Stimulated activated CD8-positive, alpha-beta memory T cell treated with anti-CD3 and anti-CD28 coated beads, Interleukin-2, amount 100 ng/mL, for 1 hour (primary cell): ENCODE results near the gene INF2.
A peak's percentile ranks its signal among the peaks of the same experiment; 100 is the strongest.

ENCODE experiments used
- DNase-seq, 2 donors: peaks; one replicate each; pipeline ENCODE4 v3.0.0-alpha.2; 2020; ENCODE audit warnings: low read depth in 2 of 2

INF2 gene

DNA sequence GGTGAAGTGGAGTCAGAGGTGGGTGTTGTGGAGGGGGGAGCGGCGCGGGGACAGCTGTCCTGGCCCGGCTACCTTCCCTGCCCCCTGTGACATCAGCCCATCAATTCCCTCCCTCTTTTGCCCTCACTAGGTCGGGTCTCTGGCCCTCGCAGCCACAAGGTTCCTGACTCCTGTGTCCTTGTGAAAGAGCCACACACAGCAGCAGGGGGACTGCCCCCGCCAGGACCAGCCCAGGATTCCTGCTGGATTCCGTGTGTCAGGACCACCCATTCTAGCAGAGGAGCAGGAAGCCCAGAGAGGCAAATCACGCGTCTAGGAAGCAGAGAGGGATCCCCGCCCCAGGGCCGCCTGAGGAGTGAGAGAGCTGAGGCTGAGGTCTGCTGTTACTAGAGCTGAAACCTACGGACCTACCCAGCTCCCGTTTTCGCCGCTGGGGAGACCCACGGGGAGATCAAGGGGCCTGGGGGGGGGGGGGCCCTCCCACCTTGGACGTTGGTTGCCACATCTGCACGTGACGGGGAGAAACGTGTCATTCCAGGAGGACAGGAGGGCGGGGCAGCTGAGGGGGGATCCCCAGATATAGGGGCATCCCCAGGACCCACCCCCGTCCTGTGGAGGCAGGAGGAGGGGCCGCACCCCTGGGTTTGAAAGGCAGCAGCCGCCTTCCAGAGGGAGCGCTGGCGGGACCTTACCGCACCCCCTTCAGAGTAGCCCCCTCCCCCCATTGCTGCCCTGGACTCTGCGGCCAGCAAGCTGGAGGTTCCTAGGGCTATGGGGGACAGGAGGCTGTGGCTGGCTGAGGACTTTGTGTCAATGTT lies 12.5 kb upstream of the INF2 start:
- DNase-seq: no peak

DNA sequence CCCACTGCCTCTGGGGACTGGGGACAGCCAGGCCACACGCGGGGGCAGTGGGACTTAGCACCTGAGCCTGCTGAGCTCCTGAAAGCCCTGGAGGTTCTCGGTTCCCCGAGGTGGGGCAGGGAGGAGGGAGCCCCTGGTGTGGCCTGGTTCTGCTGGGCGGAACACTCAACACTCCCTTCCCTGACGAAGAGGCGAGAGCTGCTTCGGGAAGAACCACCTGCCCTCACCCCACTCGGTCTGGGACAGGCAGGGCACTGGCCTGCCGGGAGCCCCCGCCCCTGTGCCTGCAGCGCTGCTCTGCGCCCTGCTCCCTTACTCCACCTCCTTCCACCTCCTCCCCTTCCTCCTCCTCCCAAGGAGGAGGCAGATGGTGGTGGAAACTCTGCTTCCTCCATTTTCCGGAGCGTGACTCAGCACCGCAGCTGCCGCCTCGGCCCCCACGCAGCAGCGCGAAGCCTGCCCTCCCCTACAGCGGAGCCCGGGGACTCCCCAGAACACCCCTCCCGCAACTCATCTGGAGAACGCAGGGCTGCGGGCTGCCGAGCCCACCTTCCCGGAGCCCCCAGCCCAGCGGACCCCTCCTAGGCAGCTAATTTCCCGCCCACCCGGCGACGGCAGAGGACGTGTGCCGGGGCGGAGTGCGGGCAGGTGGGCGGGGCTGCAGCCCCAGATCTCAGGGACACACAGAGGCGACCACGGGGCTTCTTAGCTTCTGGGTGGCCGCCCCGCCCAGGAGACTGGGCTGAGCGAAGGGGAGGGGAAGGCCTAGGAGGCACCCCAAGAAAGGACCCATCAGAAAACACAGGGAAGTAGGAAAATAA lies 11.7 kb upstream of the INF2 start:
- peak in 1 of 2 donors; percentile 62 for DNase-seq

GRCh38 chr14:104678346-104678745 lies 11.1 kb upstream of the INF2 start:
- no peak for DNase-seq

- no peak for DNase-seq
These were observed 10.3 kb upstream of the INF2 start for GRCh38 chr14:104678901-104679705.

GRCh38 chr14:104680056-104680805 lies 9.2 kb upstream of the INF2 start:
- DNase-seq: no peak

- DNase-seq: no peak
These were observed 8.4 kb upstream of the INF2 start for GRCh38 chr14:104680806-104681688.

DNA sequence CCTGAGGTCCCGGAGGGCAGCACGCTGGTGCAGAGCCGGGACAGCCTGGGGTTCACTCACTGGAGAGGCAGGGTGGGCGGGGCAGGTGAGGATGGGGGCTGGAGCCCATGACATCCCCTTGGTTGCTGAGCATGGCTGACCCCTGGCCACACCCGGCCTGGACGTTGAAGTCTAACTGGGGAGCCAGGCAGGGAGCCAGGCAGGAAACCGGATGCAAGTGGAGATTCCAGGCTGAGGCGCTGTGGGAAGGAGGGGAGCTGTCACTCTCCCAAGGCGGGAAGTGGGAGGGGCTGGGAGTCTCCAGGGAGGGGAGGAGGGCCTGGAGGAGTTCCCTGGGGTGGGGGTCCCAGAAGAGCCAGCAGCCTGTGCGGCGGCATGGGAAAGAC lies 7.7 kb upstream of the INF2 start:
- no peak for DNase-seq

- no peak for DNase-seq
These were observed 7.3 kb upstream of the INF2 start for GRCh38 chr14:104682107-104682593.

- no peak for DNase-seq
These were observed 5.6 kb upstream of the INF2 start for GRCh38 chr14:104683653-104684448.

DNA sequence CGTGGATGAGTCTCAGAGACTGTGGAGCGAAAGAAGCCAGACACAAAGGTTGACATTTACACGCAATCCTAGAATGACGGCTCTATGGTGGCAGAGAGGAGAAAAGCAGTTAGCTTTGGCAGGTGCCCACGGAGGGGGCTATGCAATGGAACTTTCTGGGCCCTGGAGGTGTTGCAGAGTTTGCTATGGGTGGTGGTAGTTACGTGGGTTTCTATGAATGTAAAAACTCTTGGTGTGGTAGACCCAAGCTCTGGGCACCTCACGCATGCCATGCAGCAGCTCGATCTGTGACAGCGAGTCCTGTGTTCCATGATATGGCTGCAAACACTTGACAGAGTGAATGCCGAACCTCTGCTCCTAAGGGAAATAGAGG lies 5.0 kb upstream of the INF2 start:
- no peak for DNase-seq

- no peak for DNase-seq
These were observed 4.0 kb upstream of the INF2 start for GRCh38 chr14:104685216-104685997.

GRCh38 chr14:104685998-104686610 lies 3.3 kb upstream of the INF2 start:
- DNase-seq: no peak

DNA sequence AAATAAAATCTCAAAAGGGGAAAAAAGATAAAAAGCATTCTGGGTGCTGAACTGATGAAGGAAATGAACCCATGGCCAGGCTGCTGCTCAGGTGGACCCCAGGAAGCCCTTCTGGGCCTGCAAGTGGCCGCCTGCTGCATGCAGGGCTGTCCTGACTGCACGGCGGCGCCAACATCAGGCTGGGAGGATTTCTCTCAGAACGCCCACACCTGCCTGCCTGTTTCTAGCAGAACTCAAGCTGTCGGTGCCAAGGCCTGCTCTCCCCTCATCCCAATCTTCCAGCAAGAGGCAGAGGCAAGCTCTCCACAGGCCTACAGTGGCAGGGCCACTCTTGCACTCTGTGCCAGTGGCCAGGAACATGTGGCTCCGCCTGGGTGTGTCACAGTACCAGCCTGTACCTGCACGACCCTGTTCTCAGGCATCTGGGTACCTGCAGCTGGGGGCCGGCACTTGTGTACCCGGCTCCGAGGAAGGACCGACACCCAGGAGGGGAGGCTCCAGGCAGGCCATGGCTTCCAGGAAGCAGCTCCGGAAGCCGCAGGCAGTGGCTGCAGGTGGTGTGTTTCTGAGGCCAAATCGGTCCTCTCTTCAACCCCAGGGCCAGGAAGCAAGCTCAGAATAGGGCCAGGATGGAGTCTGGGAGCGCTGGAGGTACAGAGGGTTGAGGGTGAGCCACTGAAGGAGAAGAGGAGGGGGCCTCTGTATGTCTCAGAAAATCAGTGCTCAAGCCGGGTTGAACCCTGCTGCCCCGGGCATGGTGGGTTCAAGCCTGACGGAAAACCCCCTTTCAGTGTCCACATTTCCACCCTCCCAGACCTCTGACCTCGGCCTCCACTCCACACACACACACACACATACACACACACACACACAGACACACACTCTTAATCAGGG lies 2.5 kb upstream of the INF2 start:
- DNase-seq: no peak

GRCh38 chr14:104687601-104688504 lies 1.6 kb upstream of the INF2 start:
- no peak for DNase-seq

- no peak for DNase-seq
These were observed 811 bp upstream of the INF2 start for GRCh38 chr14:104688505-104689108.
